ENCODE results near the gene BLTP3B. TPM values are rescaled to one million over a fixed set of nuclear protein-coding genes. Genes with fewer than 3 reads are reported as not detected.

The BLTP3B gene
- total and polyA plus RNA-seq, 2 of the 13 experiments (the other 11 are each of a cell fraction or from before 2014, with no cell fraction given): 15.6 to 24.4 TPM

DNA sequence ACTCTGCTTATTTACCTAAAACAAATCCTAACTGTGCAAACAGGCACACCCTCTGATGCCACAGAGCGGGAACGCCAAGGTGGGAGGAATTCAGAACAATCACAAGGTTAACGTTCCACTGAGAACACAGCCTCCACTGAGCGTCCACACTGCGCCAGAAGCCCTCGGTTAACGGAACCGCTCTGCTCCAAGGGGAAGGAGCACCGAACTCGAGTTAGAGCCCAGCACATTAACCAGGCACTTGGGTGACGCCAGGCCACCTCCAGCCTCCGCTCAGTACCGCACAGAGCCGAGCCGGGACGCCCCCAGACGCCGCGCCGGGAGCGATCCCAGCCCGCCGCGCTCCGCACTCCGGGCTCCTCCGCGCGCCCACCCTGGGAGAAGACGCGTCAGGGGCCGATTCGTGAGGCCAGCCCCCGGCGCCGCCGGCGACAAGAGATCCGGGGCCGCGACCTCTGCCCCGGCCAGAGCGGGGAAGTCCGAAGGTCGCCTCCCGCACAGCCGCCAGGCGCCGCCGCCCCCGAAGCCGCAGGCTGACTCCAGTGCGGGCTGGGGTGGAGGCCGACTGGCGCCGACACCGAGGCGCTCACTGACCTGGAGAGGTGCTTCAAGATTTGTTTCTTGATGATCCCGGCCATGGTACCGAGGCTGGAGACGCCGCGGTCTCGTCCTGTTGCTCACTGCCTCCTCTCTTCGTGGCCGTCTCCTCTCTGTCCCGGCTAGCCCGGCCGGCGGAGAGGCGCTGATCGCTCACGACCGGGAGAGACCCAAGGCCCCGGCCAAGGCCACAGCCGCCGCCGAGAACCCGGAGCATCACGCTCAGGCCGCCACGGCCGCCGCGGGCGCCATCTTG is 450 bp downstream of the BLTP3B start (continued):
- TF ChIP-seq PRDM4 (CRISPR knock-in tag; IDR thresholded peaks at IDR 0.05; ENCODE audit: borderline replicate concordance) (no peak), LCORL (IDR thresholded peaks at IDR 0.05) (no peak), LCORL (CRISPR knock-in tag; IDR thresholded peaks at IDR 0.05) (peak; percentile 58; the same call in 1 of the 2 replicates), ZFP91 (CRISPR knock-in tag; IDR thresholded peaks at IDR 0.05; ENCODE audit: borderline replicate concordance) (peak; percentile 91; the same call in 1 of the 2 replicates), ZNF367 (CRISPR knock-in tag; IDR thresholded peaks at IDR 0.05; ENCODE audit: borderline replicate concordance) (no peak), ZNF264 (CRISPR knock-in tag; IDR thresholded peaks at IDR 0.05) (0 out of 2 replicates have a peak, but pooled peaks have one; percentile 16), NFKBIZ (CRISPR knock-in tag; IDR thresholded peaks at IDR 0.05) (no peak), ZFX (CRISPR knock-in tag; IDR thresholded peaks at IDR 0.05; ENCODE audit: low read depth) (peak; percentile 77), HDAC1 (CRISPR knock-in tag; IDR thresholded peaks at IDR 0.05) (peak; percentile 81), ZNF674 (CRISPR knock-in tag; IDR thresholded peaks at IDR 0.05; ENCODE audit: low read depth) (no peak), MED8 (CRISPR knock-in tag; IDR thresholded peaks at IDR 0.05; ENCODE audit: insufficient replicate concordance) (peak; percentile 36), SAFB2 (CRISPR knock-in tag; IDR thresholded peaks at IDR 0.05; ENCODE audit: borderline replicate concordance, low read depth) (no peak; the same call in 1 of the 2 replicates), GATAD1 (CRISPR knock-in tag; IDR thresholded peaks at IDR 0.05) (no peak; the same call in 1 of the 2 replicates), MLX (CRISPR knock-in tag; IDR thresholded peaks at IDR 0.05) (no peak), ERF (CRISPR knock-in tag; IDR thresholded peaks at IDR 0.05) (peak; percentile 66; the same call in 1 of the 2 replicates), NFE2 (CRISPR knock-in tag; IDR thresholded peaks at IDR 0.05) (no peak), ZNF441 (CRISPR knock-in tag; IDR thresholded peaks at IDR 0.05; ENCODE audit: borderline replicate concordance) (peak; percentile 22; the same call in 1 of the 2 replicates), ZNF207 (IDR thresholded peaks at IDR 0.05; ENCODE audit: borderline replicate concordance) (no peak), ELK4 (CRISPR knock-in tag; IDR thresholded peaks at IDR 0.05; ENCODE audit: borderline replicate concordance) (no peak), SP1 (IDR thresholded peaks at IDR 0.05) (no peak), SP1 (CRISPR knock-in tag; IDR thresholded peaks at IDR 0.05) (no peak), ZNF619 (CRISPR knock-in tag; IDR thresholded peaks at IDR 0.05) (no peak), ZNF451 (CRISPR knock-in tag; IDR thresholded peaks at IDR 0.05) (no peak), ZNF558 (CRISPR knock-in tag; IDR thresholded peaks at IDR 0.05; ENCODE audit: borderline replicate concordance) (no peak), NKX3-1 (CRISPR knock-in tag; IDR thresholded peaks at IDR 0.05) (peak; percentile 70; the same call in 1 of the 2 replicates), MTA3 (CRISPR knock-in tag; IDR thresholded peaks at IDR 0.05) (no peak)

All from HepG2 (cell line).